Stimulated activated CD8-positive, alpha-beta memory T cell treated with anti-CD3 and anti-CD28 coated beads, Interleukin-12 subunit alpha, Interleukin-12 subunit beta, amount 100 ng/mL, for 4 hours (primary cell): ENCODE measurements around the gene TTC36.
"Not testable (repeated sequence)": the region's sequence is repeated elsewhere in the genome, so short reads cannot be mapped to it uniquely, and the experiment has no call there.

Source experiments
- DNase-seq: peaks from one replicate; pipeline ENCODE4 v3.0.0-alpha.2; 2020; ENCODE audit warnings: low read depth

The TTC36 gene

DNA sequence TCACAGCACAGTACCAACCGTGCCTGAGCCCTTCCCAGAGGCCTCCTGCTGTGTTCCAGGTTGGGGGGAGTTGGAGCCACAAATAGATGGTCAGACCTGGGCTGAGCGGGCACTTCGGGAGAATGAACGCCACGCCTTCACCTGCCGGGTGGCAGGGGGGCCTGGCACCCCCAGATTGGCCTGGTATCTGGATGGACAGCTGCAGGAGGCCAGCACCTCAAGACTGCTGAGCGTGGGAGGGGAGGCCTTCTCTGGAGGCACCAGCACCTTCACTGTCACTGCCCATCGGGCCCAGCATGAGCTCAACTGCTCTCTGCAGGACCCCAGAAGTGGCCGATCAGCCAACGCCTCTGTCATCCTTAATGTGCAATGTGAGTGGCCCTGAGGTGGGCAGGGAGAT is 4.8 kb downstream of the TTC36 start:
- no peak for DNase-seq

DNA sequence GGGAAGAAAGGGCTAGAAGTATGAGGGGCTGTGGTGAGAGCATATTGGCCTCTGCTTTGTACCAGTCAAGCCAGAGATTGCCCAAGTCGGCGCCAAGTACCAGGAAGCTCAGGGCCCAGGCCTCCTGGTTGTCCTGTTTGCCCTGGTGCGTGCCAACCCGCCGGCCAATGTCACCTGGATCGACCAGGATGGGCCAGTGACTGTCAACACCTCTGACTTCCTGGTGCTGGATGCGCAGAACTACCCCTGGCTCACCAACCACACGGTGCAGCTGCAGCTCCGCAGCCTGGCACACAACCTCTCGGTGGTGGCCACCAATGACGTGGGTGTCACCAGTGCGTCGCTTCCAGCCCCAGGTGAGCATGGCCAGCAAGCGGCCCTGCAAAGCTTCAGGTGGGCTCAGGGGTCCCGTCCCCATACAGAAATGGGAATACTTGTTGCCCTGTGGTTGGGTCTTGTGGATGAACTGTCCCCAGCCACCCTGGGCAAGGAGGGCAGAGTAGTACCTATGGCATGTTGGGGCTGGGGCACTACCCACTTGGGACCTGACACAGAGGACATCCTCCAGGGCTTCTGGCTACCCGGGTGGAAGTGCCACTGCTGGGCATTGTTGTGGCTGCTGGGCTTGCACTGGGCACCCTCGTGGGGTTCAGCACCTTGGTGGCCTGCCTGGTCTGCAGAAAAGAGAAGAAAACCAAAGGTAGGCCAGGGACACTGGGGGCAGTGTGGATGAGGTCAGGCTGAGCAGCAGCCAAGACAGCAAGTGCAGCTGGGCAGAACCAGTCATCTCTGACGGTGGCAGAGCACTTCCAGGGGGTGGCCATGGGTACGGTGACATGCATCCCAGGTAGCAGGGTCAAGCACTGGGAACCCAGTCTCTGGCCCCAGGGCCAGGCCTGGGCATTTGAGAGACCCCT is 5.8 kb downstream of the TTC36 start:
- DNase-seq: no peak

DNA sequence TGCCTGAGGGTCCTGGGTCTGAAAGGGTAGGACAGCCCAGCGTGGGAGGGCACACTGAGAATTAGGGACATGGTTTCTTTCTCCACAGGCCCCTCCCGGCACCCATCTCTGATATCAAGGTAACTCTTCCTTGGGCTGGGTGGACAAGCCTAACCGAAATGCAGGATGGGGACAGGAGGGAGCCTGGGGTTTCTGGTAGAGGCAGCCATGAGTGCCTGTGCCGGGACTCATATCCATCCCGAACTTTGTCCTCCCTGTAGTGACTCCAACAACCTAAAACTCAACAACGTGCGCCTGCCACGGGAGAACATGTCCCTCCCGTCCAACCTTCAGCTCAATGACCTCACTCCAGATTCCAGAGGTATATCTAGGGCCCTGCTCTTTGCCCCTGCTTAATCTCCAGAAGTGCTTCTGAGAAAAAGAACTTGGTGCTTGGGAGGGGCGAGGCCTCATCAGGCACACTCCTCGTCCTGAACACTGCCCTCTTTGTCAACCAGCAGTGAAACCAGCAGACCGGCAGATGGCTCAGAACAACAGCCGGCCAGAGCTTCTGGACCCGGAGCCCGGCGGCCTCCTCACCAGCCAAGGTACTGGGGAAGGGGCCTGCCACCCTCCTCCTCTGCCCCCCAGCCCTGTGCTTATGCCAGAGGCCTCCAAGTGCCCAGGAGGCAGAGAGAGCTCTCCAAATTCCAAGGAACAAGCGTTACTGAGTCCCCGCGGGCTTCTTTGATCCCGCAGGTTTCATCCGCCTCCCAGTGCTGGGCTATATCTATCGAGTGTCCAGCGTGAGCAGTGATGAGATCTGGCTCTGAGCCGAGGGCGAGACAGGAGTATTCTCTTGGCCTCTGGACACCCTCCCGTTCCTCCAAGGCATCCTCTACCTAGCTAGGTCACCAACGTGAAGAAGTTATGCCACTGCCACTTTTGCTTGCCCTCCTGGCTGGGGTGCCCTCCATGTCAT is 6.8 kb downstream of the TTC36 start:
- DNase-seq: no peak

DNA sequence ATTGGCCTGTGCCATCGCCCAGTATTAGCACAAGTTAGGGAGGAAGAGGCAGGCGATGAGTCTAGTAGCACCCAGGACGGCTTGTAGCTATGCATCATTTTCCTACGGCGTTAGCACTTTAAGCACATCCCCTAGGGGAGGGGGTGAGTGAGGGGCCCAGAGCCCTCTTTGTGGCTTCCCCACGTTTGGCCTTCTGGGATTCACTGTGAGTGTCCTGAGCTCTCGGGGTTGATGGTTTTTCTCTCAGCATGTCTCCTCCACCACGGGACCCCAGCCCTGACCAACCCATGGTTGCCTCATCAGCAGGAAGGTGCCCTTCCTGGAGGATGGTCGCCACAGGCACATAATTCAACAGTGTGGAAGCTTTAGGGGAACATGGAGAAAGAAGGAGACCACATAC is 8.0 kb downstream of the TTC36 start:
- DNase-seq: no peak

DNA sequence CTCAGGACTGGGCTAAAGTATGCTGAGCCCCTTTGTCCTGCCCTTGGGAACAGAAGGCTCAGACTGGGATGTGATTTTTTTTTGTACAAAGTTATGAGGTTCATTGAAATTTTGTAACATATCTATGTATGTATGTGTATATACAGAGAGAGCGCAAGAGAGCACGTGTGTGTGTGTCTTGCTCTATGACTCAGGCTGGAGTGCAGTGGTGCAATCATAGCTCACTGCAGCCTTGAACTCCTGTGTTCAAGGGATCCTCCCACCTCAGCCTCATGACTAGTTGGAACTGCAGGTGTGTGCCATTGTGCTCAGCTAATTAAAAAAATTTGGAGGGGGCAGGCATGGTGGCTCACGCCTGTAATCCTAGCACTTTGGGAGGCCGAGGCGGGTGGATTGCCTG is 9.5 kb downstream of the TTC36 start:
- no peak for DNase-seq

DNA sequence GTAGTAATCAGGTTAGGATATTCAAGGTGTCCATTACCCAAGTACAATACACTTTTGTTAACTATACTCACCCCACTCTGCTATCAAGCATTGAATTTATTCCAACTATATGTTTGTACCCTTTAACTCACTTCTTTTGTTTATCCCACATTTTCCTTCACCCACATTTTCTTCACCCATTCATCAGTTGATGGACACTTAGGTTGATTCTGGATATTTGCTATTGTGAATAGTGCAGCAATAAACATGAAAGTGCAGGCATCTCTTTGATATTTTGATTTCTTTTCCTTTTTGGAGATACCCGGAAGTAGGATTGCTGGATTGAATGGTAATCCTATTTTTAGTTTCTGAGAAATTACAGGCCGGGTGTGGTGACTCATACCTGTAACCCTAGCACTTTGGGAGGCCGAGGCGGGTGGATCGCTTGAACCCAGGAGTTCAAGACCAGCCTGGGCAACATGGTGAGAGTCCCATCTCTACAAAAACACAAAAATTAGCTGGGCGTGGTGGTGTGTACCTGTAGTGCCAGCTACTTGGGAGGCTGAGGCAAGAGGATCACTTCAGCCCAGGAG is 10.2 kb downstream of the TTC36 start:
- no peak for DNase-seq

DNA sequence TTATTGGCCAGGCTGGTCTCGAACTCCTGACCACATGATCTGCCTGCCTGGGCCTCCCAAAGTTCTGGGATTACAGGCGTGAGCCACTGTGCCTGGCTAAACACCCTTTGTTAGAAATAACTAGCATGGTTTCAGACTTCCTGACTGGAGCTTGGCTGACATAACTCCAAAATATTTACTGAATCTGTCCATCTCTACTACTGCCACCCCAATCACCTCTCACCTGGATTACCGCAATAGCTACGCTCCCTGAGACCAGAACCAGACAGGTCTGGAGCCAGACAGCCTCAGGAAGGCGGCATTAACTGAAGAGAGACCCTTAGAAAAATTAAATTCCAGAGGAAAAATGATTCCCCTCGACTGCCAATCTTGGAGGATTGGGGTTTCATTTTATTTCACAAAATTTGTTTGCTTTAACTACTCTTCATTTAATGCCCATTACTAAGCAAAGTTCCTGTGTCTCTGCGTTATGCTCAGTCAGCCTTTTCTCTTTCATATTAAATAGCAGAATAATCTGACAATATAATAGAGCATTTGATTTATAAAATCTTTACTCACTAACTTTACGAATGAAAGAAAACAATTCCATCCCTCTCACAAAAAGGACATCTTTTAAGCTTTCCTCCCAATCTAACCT is 16.9 kb downstream of the TTC36 start:
- no peak for DNase-seq

DNA sequence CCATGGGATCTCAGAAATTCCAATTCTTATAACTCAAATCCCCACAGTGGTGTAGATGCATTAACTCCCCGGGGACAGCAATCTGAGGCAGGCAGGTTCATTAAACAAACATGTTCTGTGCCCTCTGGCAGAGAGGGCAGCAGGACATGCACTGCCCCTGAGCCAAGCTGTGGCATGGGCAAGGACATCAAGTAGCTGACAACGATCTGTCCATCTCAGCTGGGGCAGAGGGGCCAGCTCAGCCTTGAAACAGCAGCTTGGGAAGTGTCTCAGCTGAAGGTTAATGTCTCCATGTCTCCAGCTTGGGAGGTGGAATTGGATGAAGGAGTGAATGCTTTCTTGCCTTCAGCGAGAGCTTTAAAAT is 17.4 kb downstream of the TTC36 start:
- DNase-seq: no peak

DNA sequence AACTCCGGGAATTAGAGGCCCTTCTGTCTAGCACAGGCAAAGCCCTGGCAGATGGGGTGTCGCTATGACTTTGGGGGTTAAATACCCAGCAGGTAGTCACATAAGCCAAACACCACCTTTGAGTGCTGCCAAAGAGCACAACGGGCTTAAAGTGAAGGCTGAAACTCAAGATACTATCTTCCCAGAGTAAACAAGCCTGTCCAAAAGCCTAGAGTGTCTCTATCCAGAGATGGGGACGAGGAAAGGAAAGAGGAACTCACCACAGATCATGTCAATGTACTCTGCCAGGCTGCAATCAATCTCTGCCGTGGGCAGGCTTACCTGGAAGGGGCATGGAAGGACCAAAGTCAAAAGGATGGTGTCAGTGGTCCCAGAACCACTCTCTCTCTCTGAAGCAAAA is 18.3 kb downstream of the TTC36 start:
- no peak for DNase-seq

DNA sequence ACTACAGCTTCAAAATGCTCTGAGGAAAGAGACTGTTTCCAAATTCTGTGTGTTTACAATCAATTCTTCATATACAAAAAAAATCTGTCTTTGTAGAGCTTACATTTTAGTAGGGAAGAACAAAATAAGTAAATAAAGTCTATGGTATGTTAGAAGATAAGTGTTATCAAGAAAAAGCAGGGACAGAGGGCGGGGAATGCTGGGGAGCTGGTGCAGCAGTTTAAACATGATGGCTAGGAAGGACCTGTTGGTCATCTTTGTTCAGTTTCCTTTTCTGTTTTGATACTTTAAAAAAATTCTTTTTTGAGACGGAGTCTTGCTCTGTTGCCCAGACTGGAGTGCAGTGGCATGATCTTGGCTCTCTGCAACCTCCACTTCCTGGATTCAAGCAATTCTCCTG is 19.9 kb downstream of the TTC36 start:
- DNase-seq: no peak

DNA sequence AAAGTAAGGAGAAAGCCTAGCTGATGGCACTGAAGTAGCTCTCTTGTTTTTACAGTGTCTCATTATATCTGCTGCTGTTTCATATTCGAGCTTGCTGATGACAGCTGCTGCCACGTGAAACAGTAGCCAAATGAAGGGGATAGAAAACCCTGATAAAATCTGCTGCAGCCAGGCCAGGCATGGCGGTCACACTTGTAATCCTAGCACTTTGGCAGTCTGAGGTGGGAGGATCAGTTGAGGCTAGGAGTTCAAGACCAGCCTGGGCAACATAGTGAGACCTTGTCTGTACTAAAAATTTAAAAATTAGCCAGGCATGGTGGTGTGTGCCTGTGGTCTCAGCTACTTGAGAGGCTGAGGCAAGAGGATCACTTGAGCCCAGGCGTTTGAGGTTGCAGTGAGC is 25.1 kb downstream of the TTC36 start:
- DNase-seq: no peak

DNA sequence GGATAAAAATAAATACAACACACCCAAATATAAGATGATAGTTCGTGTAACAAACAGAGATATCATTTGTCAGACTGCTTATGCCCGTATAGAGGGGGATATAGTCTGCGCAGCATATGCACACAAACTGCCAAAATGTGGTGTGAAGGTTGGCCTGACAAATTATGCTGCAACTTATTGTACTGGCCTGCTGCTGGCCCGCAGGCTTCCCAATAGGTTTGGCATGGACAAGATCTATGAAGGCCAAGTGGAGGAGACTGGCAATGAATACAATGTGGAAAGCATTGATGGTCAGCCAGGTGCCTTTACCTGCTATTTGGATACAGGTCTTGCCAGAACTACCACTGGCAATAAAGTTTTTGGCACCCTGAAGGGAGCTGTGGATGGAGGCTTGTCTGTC is 33.5 kb downstream of the TTC36 start:
- DNase-seq: no peak

DNA sequence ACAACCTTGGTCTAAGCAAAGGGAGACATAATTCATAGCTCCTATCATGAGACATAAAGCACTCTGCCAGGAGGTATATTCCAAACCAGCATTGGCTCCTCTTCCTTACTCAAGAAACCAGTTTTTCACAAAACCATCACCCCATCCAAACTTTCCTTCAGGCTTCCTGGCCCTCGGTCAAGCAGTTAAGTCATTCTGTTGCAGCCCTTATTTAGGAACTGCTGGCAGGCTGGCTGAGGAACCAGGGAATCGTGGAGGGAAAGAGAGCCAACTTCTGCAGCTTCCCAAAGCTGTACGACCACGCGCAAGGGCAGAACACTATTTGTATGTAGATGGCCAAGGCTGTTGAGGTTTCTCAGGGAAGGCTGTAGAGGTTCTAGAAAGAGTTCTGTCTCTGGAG is 37.8 kb downstream of the TTC36 start:
- no peak for DNase-seq

DNA sequence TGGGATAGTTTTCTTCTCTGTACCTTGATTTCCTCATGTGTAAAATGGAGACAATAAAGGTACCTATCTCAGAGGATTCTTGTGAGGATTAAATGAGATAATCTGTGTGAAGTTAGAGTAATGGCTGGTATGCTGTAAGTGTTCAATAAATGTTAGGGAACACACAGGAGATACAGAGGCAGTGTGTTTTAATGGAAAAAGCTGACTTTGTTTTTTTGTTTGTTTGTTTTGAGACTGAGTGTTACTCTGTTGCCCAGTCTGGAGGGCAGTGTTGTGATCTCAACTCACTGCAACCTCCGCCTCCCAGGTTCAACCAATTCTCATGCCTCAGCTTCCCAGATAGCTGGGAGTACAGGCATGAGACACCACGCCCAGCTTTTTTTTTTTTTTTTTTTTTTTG is 42.4 kb downstream of the TTC36 start:
- no peak for DNase-seq

DNA sequence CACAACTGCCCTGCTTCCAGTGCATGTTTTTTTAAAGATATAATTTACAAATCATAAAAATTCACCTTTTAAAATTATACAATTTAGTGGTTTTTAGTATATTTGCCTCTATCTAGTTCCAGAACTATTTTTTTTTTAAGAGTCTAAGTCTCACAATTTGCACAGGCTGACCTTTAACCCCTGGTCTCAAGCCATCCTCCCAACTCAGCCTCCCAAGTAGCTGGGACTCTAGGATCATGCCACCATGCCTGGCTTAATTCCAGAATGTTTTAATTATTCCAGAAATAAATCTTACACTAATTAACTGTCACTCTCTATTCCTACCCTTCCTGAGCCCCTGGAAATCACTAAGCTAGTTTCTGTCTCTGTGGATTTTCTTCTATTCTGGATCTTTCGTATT is 43.5 kb downstream of the TTC36 start:
- no peak for DNase-seq

DNA sequence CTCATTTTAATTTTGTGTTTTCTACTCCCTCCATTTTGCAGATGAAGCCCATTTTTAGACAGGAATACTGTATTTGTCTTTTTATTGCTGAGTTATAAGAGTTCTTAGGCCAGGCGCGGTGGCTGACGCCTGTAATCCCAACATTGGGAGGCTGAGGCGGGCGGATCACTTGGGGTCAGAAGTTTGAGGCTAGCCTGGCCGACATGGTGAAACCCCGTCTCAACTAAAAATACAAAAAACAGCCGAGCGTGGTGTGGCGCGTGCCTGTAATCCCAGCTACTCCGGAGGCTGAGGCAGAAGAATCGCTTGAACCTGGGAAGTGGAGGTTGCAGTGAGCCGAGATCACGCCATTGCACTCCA is 44.4 kb downstream of the TTC36 start:
- not testable (repeated sequence) for DNase-seq

DNA sequence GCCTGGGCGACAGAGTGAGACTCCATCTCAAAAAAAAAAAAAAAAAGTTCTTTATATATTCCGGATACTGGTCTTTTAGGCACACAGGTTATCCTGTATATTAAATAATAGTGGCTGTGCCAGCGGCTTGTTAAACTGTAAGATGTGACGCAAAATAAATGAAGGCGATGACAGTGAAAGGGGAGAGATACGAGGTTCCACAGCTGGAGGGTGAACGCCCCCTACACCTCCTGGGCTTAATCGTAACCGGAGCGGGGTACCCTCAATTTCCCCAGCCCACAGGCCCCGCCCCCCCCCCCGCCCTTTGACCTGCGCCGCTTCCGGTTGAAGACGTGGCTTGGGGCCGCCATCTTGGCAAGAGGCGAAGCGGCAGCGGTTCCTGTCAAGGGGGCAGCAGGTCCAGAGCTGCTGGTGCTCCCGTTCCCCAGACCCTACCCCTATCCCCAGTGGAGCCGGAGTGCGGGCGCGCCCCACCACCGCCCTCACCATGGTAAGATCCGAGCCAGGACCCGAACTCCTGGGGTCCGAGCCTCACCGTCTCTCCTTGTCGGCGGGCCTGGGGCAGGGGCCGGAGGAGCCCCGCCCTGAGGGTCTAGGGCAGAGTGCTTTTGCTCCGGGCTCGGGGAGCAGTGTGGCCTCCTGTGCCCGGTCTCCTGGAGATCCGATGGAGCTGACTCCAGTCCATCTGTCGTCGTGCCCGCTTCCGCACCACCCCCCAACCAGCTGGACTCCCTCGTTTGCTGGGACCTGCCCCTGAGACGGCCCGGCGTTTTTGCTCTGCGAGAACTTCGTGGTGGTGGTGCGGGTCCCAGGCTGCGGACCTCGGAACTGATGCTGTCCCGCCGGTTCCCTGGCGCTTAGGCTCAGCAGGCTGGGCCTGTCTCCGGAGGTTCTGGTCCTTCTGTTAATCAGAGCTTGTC is 45.0 kb downstream of the TTC36 start, which contains the start of gene ARCN1:
Gene ARCN1, plus strand, starts transcription at position 349 of the 920 bp plus-strand sequence. Its CDS starts 139 bp downstream, at position 488.
- peak; percentile 69 for DNase-seq

DNA sequence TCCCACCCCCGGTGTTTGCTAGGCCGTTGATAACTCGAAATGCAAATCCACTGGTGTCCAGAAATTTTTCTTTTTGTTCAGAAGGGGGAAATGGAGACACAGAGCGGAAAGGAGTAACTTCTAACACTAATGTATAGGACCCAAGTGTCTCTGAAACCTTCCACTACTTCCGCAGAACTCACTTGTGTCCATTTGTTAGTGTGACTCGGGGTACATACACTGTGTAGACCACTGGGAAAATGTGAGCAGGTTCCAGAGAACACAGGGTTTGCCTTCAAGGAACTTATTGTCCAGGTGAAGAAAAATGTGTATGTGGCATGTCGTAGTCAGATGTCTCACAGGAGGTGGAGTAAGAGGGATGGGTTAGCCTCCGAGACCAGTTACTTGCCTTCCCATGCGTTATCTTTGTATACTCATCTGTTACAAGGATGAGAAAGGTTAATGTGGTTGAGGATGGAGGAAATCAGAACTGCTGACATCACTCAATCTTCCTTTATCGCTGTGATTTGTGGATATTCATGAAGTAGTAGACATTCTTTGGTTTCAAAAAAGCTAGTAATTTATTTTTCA is 45.8 kb downstream of the TTC36 start:
- no peak for DNase-seq

DNA sequence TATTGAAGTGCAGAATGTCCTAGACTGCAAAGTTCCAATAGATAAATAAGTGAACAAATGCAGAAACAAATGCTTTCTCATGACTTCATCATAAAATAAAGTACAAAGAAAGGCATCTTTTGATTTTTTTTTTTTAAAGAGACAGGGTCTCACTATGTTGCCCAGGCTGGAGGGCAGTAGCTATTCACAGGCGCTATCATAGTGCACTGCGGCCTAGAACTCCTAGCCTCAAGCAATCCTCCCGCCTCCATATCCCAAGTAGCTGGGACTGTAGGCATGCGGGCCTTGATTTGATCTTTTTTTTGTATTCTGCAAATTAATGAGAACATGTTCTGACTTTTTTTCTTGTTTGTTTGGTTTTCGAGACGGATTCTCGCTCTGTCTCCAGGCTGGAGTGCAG is 47.4 kb downstream of the TTC36 start:
- no peak for DNase-seq

DNA sequence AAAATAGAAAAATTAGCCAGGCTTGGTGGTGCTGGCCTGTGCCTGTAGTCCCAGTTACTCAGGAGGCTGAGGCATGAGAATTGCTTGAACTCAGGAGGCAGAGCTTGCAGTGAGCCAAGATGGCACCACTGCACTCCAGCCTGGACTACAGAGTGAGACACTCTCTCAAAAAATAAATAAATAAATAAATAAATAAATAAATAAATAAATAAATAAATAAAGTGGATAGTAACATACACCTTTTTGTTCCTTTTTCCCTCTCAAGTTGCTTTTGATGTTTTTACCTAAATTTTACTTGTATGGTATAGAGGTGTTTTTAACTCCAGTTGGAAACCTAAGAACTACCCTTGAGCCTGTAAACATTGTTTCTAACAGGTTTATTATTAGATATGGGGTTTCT is 50.7 kb downstream of the TTC36 start:
- DNase-seq: not testable (repeated sequence)
